ENCODE data around the gene PPP2R2D. TPM values are rescaled to one million over a fixed set of nuclear protein-coding genes. Genes with fewer than 3 reads are reported as not detected.

PPP2R2D gene
- total RNA-seq, 4 donors from 2014 or later: 18.6 to 27.5 (median 22.1) TPM

DNA sequence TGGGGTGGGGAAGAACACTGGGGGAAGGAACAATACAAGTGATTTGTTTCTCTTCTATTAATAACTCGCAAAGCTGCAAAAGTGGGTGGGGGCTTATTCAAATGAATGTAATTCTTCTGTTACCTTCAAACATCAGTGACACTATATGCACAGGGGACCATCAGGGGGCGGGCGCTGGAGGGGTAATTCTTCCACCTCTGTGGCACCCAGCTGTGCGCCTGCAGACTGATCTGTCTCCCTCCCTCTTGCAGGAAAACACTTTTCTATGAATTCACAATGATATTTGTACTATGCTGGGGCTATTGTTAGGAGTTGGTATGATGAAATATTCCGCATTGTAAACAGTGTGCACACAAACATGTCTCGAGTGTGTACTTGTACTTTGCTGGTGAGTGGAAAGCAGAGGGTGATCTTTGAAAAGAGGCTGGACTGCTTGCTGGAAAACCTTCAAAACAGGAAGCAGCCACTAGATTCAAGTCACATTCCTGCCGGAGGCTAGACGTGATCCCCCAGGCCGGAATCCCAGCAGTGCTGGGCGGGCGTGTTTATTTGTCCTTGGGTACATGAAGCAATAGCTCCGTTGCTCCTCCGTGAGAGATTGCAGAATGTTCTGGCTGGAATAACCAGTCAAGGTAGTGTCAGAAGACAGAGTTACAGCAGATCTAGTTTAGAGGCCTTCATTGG is 96.7 kb downstream of the PPP2R2D start:
- peak overlapping the region; percentile 75 to 88 (median 82) for H3K27ac ChIP-seq
- peak overlapping the region in 2 of 4 donors; percentile 13 to 38 for H3K4me3 ChIP-seq
- intact Hi-C loops (cut with DNase I): no loop called here
- WGBS, 2 donors: 37% methylated on average over 13 of the region's 13 CpGs
- H3K27me3 ChIP-seq: no peaks in the 10 kb centered on the region
- TF ChIP-seq, protein P1, sequence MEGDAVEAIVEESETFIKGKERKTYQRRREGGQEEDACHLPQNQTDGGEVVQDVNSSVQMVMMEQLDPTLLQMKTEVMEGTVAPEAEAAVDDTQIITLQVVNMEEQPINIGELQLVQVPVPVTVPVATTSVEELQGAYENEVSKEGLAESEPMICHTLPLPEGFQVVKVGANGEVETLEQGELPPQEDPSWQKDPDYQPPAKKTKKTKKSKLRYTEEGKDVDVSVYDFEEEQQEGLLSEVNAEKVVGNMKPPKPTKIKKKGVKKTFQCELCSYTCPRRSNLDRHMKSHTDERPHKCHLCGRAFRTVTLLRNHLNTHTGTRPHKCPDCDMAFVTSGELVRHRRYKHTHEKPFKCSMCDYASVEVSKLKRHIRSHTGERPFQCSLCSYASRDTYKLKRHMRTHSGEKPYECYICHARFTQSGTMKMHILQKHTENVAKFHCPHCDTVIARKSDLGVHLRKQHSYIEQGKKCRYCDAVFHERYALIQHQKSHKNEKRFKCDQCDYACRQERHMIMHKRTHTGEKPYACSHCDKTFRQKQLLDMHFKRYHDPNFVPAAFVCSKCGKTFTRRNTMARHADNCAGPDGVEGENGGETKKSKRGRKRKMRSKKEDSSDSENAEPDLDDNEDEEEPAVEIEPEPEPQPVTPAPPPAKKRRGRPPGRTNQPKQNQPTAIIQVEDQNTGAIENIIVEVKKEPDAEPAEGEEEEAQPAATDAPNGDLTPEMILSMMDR (IDR thresholded peaks at IDR 0.05): no peak
- TF ChIP-seq POLR2A (IDR thresholded peaks at IDR 0.05): no peak
- DNase-seq: peak; percentile 25
- no peaks in the 10 kb centered on the region for H3K36me3 ChIP-seq
- no peaks in the 10 kb centered on the region for H3K9me3 ChIP-seq
- H3K4me1 ChIP-seq: peaks cover 5 to 32% (median 27%) of the 10 kb centered on the region in 3 donors

DNA sequence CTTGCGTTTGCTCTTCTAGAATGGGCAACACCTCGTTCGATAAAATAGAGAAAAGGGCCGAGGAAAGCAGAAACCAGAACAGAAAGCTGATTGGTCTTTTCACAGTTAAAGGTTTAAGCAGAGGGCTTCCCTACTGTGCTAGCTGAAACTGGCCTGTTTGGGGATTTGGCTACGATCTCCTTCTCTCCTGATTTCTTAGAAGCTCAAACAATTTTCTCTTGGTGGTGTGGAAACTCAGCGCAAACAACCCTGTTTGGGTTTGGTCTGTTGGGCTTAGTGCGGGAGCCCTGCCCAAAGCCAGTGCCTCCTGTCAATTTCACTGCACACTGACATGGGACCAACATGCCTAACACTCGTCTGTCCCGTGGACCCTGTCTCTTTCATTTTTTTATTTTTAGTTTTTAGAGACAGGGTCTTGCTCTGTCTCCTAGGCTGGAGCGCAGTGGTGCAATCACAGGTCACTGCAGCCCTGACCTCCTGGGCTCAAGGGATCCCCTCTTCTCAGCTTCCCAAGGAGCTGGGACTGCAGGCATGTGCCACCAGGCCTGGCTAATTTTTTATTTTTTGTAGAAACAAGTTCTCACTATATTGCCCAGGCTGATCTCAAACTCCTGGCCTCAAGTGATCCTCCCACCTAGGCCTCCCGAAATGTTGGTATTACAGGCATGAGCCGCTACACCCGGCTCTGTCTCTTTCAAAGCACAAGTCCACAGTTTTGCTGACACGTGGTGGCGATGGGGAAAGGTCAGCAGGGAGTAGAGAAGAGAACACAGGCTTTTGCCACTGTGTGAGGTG is 97.4 kb downstream of the PPP2R2D start:
- intact Hi-C loops (cut with DNase I): no loop called here
- Histone ChIP-seq H3K4me1 (peaks cover 5 to 32% (median 27%) of the 10 kb centered on the region in 3 donors), H3K4me3 (peak overlapping the region in 1 of 4 donors; percentile 38), H3K27me3 (no peaks in the 10 kb centered on the region), H3K36me3 (no peaks in the 10 kb centered on the region), H3K9me3 (no peaks in the 10 kb centered on the region), H3K27ac (peak overlapping the region; percentile 75 to 88 (median 82))
- DNase-seq: no peak
- whole genome bisulfite sequencing, 2 donors: 54 to 67% methylated on average over 12 to 14 of the region's 15 CpGs
- TF ChIP-seq, protein P1 (IDR thresholded peaks at IDR 0.05): no peak
- no peak for TF ChIP-seq POLR2A (IDR thresholded peaks at IDR 0.05)

DNA sequence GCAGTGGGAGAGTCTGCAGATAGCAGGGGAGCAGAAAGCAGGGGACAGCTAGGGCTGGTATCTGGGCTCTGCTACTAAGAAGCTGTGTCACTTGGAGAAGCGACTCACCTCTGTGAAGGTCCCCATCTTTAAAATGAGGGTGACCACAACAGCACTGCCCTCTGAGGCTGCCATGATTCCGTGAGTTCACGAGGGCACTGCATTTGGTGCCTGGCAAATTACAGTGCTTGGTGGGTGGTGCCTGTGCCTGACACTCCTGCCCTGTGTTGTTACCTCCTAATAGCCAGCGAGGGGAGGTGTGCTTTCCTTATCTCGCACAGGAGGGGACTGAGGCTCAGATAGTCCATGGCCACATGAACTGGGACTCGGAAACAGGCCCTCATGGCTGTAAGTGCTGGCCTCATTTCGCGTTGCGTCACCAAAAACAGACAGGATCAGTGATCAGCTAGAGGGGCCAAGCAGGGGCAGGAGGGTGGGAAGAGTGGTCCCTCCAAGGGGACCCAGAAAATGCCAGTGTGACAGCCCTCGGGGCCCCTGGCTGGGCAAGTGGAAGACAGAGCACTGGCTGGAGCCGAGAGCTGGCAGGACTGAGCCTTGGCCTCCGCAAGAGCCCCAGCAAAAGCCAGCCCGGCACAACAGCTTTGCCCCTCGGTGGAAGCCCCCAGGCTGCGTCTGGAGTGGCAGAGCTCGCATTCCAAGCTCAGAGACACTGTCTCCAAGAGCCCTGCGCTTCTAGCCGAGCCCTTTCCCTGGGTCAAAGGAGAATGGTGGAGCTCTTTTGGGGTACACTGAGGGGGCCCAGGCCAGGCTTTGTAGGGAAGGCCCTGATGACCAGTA is 98.3 kb downstream of the PPP2R2D start:
- intact Hi-C loops (cut with DNase I): no loop called here
- DNase-seq: no peak

DNA sequence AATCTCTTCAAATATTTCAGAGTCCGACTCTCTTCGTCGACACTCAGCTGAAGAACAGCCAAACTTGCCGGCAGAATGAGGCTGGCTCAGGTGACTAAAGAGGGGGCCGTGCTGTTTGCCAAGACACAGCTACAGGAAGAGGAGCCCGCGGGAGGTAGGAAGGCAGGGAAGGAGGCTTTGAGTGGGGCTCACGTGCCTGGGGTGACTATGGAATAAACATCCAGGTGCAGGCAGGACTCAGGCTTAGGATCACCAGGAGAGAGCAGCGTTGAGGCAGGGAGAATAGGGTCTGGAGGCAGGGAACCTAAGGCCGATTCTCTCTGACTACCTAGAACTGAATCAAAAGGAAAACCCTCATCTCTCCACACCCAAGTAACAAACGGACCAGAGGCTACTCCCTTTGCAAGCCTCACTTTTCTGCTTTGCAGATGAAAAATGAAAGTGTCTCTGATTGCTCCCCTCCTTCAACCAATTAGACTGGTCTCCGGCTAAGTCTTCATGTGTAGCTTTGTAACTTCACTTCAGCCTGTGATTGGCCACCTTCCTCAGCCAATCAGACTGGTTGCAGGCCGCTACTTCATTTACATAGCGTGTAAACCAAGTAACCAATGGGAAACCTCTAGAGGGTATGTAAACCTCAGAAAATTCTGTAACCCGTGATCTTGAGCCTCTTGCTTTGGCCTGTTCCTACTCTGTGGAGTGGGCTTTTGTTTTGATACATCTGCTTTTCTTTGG is 100.6 kb downstream of the PPP2R2D start:
- Histone ChIP-seq H3K27ac (no peak overlapping the region), H3K36me3 (no peaks in the 10 kb centered on the region), H3K27me3 (peaks cover 0 to 6% (median 0%) of the 10 kb centered on the region in 4 donors), H3K9me3 (peaks cover 0 to 7% (median 0%) of the 10 kb centered on the region in 3 donors), H3K4me1 (peaks cover 5 to 30% (median 25%) of the 10 kb centered on the region in 3 donors), H3K4me3 (peak overlapping the region in 1 of 4 donors; percentile 12)
- no peak for TF ChIP-seq POLR2A (IDR thresholded peaks at IDR 0.05)
- TF ChIP-seq, protein P1 (IDR thresholded peaks at IDR 0.05): no peak
- intact Hi-C loops (cut with DNase I): no loop called here
- 43 to 51% methylated on average over 10 to 14 of the region's 15 CpGs for WGBS, 2 donors
- DNase-seq: no peak

More for the DNA sequence above, 98.3 kb downstream of the PPP2R2D start:
- Histone ChIP-seq H3K9me3 (no peaks in the 10 kb centered on the region), H3K27me3 (no peaks in the 10 kb centered on the region), H3K4me3 (no peak overlapping the region), H3K36me3 (no peaks in the 10 kb centered on the region), H3K4me1 (peaks cover 5 to 32% (median 27%) of the 10 kb centered on the region in 3 donors), H3K27ac (peak overlapping the region; percentile 75 to 88 (median 82))
- TF ChIP-seq, protein P1 (IDR thresholded peaks at IDR 0.05): no peak
- TF ChIP-seq POLR2A (IDR thresholded peaks at IDR 0.05): no peak
- 89 to 92% methylated on average over 9 to 10 of the region's 18 CpGs for WGBS, 2 donors
